ENCODE data around the gene ZNF263.

ZNF263 gene

GRCh38 chr16:3317315-3317999 is 34.2 kb downstream of the ZNF263 start:
- in situ Hi-C loops (cut with MboI; ENCODE audit: low sequenced_read_pairs) = no loop called here

- in situ Hi-C loops (cut with MboI; ENCODE audit: low sequenced_read_pairs) = no loop called here
Observed at GRCh38 chr16:3321816-3322215, 38.5 kb downstream of the ZNF263 start.

- in situ Hi-C loops (cut with MboI; ENCODE audit: low sequenced_read_pairs) = no loop called here
Observed at GRCh38 chr16:3327514-3327913, 44.2 kb downstream of the ZNF263 start.

- in situ Hi-C loops (cut with MboI; ENCODE audit: low sequenced_read_pairs) = no loop called here
Observed at GRCh38 chr16:3328104-3328503, 44.8 kb downstream of the ZNF263 start.

GRCh38 chr16:3328643-3329042 is 45.4 kb downstream of the ZNF263 start:
- in situ Hi-C loops (cut with MboI; ENCODE audit: low sequenced_read_pairs) = no loop called here
